ENCODE measurements around the gene EPHB1. TPM values are rescaled to one million over a fixed set of nuclear protein-coding genes. Genes with fewer than 3 reads are reported as not detected.

Gene EPHB1
- polyA plus RNA-seq, 1 donor from 2014 or later = 18.7 TPM

- no peaks in the 10 kb centered on the region for H3K9me2 ChIP-seq (ENCODE audit: insufficient read depth, low read length)
- no peak overlapping the region for H3K9ac ChIP-seq (ENCODE audit: low read length)
- peaks cover 23% of the 10 kb centered on the region for H3K79me2 ChIP-seq (replicated peaks; ENCODE audit: insufficient read depth, low read length)
- no peak overlapping the region for H2AFZ ChIP-seq (ENCODE audit: low read depth, low read length)
- H3K27me3 ChIP-seq (ENCODE audit: insufficient read depth, low read depth, low read length) = no peaks in the 10 kb centered on the region
- no peak overlapping the region for H3K27ac ChIP-seq (ENCODE audit: low read length)
- no peaks in the 10 kb centered on the region for H3F3A ChIP-seq (ENCODE audit: insufficient read depth, low read length, poor library complexity, severe bottlenecking)
- no peaks in the 10 kb centered on the region for H3K36me3 ChIP-seq (ENCODE audit: insufficient read depth, low read length)
- H3K4me2 ChIP-seq (ENCODE audit: low read length) = no peak overlapping the region
- TF ChIP-seq SMC3 (conservative IDR thresholded peaks at IDR 0.05; ENCODE audit: poor library complexity) (no peak), POLR2AphosphoS5 (IDR thresholded peaks at IDR 0.05) (no peak), REST (IDR thresholded peaks at IDR 0.05; ENCODE audit: borderline replicate concordance) (no peak), CTCF (IDR thresholded peaks at IDR 0.05; ENCODE audit: poor library complexity, severe bottlenecking) (no peak), EZH2 (IDR thresholded peaks at IDR 0.05; ENCODE audit: borderline replicate concordance, insufficient read depth, low read length, poor library complexity, severe bottlenecking) (no peak), EP300 (conservative IDR thresholded peaks at IDR 0.05; ENCODE audit: poor library complexity, severe bottlenecking) (no peak), MXI1 (conservative IDR thresholded peaks at IDR 0.05; ENCODE audit: poor library complexity, severe bottlenecking) (no peak)
- no peaks in the 10 kb centered on the region for H3K9me3 ChIP-seq (ENCODE audit: low read length)
- H4K20me1 ChIP-seq (ENCODE audit: insufficient read depth) = no peaks in the 10 kb centered on the region
- no peak overlapping the region for H3K4me3 ChIP-seq (ENCODE audit: low read length)
These were observed 45.4 kb downstream of the EPHB1 start for GRCh38 chr3:134840459-134840858.

- TF ChIP-seq REST (IDR thresholded peaks at IDR 0.05; ENCODE audit: borderline replicate concordance) (no peak), EP300 (conservative IDR thresholded peaks at IDR 0.05; ENCODE audit: poor library complexity, severe bottlenecking) (no peak), MXI1 (conservative IDR thresholded peaks at IDR 0.05; ENCODE audit: poor library complexity, severe bottlenecking) (no peak), POLR2AphosphoS5 (IDR thresholded peaks at IDR 0.05) (no peak), CTCF (IDR thresholded peaks at IDR 0.05; ENCODE audit: poor library complexity, severe bottlenecking) (no peak), RAD21 (conservative IDR thresholded peaks at IDR 0.05) (no peak), TAF1 (IDR thresholded peaks at IDR 0.05; ENCODE audit: low read depth) (no peak), EZH2 (IDR thresholded peaks at IDR 0.05; ENCODE audit: borderline replicate concordance, insufficient read depth, low read length, poor library complexity, severe bottlenecking) (no peak), SMC3 (conservative IDR thresholded peaks at IDR 0.05; ENCODE audit: poor library complexity) (no peak)
- H3K27ac ChIP-seq (ENCODE audit: low read length) = no peak overlapping the region
- no peak overlapping the region for H3K9ac ChIP-seq (ENCODE audit: low read length)
- peaks cover 32% of the 10 kb centered on the region for H3K79me2 ChIP-seq (replicated peaks; ENCODE audit: insufficient read depth, low read length)
- no peaks in the 10 kb centered on the region for H3K36me3 ChIP-seq (ENCODE audit: insufficient read depth, low read length)
- no peak overlapping the region for H2AFZ ChIP-seq (ENCODE audit: low read depth, low read length)
- no peaks in the 10 kb centered on the region for H3K9me3 ChIP-seq (ENCODE audit: low read length)
- H4K20me1 ChIP-seq (ENCODE audit: insufficient read depth) = no peaks in the 10 kb centered on the region
- no peak overlapping the region for H3K4me3 ChIP-seq (ENCODE audit: low read length)
- no peaks in the 10 kb centered on the region for H3K9me2 ChIP-seq (ENCODE audit: insufficient read depth, low read length)
- H3F3A ChIP-seq (ENCODE audit: insufficient read depth, low read length, poor library complexity, severe bottlenecking) = no peaks in the 10 kb centered on the region
- H3K4me2 ChIP-seq (ENCODE audit: low read length) = no peak overlapping the region
- no peaks in the 10 kb centered on the region for H3K27me3 ChIP-seq (ENCODE audit: insufficient read depth, low read depth, low read length)
These were observed 51.0 kb downstream of the EPHB1 start for GRCh38 chr3:134846084-134846483.
